ENCODE measurements around the gene DNAJC15.

DNAJC15 gene

GRCh38 chr13:43154839-43155238 lies 131.5 kb downstream of the DNAJC15 start:
- no peak for DNase-seq (ENCODE audit: low read depth in 2 of 2)

GRCh38 chr13:43156916-43157315 lies 133.5 kb downstream of the DNAJC15 start:
- no peak for DNase-seq (ENCODE audit: low read depth in 2 of 2)

- no peak for DNase-seq (ENCODE audit: low read depth in 2 of 2)
Observed at GRCh38 chr13:43157796-43158195, 134.4 kb downstream of the DNAJC15 start.

GRCh38 chr13:43158516-43158915 lies 135.1 kb downstream of the DNAJC15 start:
- DNase-seq (ENCODE audit: low read depth in 2 of 2): no peak

DNA sequence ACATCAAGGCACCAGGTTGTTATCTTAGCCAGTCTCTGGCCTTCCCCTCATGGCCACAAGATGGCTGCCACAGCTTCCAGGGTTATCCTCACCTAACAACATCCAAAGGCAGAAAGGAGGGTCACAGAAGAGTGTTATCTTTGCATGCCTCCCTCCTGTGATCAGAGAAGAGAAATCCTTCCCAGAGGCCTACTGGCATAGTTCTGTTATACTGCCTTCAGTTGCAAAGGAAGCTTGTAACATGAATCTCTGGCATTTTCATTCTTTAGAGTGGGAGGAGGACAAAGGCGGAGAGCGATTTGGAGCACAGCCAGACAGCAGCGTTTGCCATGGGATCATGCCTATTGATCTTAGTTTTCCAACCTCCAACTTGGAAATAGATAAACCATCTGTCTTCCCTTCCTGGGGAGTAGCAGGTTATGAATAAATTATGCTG lies 135.7 kb downstream of the DNAJC15 start:
- DNase-seq (ENCODE audit: low read depth in 2 of 2): no peak
